ENCODE data around the gene C1orf56. TPM values are rescaled to one million over a fixed set of nuclear protein-coding genes. Genes with fewer than 3 reads are reported as not detected.

Gene C1orf56
- total and polyA plus RNA-seq, 2 of the 13 experiments (the other 11 are each of a cell fraction or from before 2014, with no cell fraction given), result 1.5 to 3.2 TPM

- TF ChIP-seq TFDP2 (CRISPR knock-in tag; IDR thresholded peaks at IDR 0.05), result no peak
- TF ChIP-seq GATAD2A (CRISPR knock-in tag; IDR thresholded peaks at IDR 0.05), result peak; percentile 19; the same call in 1 of the 2 replicates
- peak; percentile 33 for TF ChIP-seq PHF5A (CRISPR knock-in tag; IDR thresholded peaks at IDR 0.05; ENCODE audit: low read depth, unreplicated experiment)
- 0 out of 2 replicates have a peak, but pooled peaks have one; percentile 0 for TF ChIP-seq FOSL2 (CRISPR knock-in tag; IDR thresholded peaks at IDR 0.05)
- 0 out of 2 replicates have a peak, but pooled peaks have one; percentile 76 for TF ChIP-seq ZBTB7B (CRISPR knock-in tag; IDR thresholded peaks at IDR 0.05)
- no peak for TF ChIP-seq TFDP1 (CRISPR knock-in tag; IDR thresholded peaks at IDR 0.05; ENCODE audit: borderline replicate concordance)
- no peak for TF ChIP-seq MEIS2 (CRISPR knock-in tag; IDR thresholded peaks at IDR 0.05)
- TF ChIP-seq ZNF230 (CRISPR knock-in tag; IDR thresholded peaks at IDR 0.05), result no peak
- TF ChIP-seq TSC22D2 (CRISPR knock-in tag; IDR thresholded peaks at IDR 0.05; ENCODE audit: borderline replicate concordance), result peak; percentile 72; the same call in 1 of the 2 replicates
- TF ChIP-seq ZNF687 (CRISPR knock-in tag; IDR thresholded peaks at IDR 0.05), result 0 out of 2 replicates have a peak, but pooled peaks have one; percentile 43
- no peak for TF ChIP-seq GFI1 (CRISPR knock-in tag; IDR thresholded peaks at IDR 0.05; ENCODE audit: borderline replicate concordance)
- TF ChIP-seq ZUFSP (CRISPR knock-in tag; IDR thresholded peaks at IDR 0.05; ENCODE audit: borderline replicate concordance), result no peak
- TF ChIP-seq NFE2 (CRISPR knock-in tag; IDR thresholded peaks at IDR 0.05), result no peak
- 0 out of 2 replicates have a peak, but pooled peaks have one; percentile 16 for TF ChIP-seq ZNF749 (CRISPR knock-in tag; IDR thresholded peaks at IDR 0.05; ENCODE audit: borderline replicate concordance)
- no peak for TF ChIP-seq ZNF883 (CRISPR knock-in tag; IDR thresholded peaks at IDR 0.05; ENCODE audit: not compliant biosample characterization)
- TF ChIP-seq HMGXB4 (CRISPR knock-in tag; IDR thresholded peaks at IDR 0.05; ENCODE audit: borderline replicate concordance in 1 of 2, low read depth in 1 of 2), result no peak
- TF ChIP-seq ZFY (CRISPR knock-in tag; IDR thresholded peaks at IDR 0.05), result no peak
- TF ChIP-seq PHB2 (IDR thresholded peaks at IDR 0.05; ENCODE audit: partially characterized antibody), result no peak
These were observed 1.1 kb downstream of the C1orf56 start (continued) for GRCh38 chr1:151048645-151049032.
